ENCODE data around the gene SNIP1. TPM values are rescaled to one million over a fixed set of nuclear protein-coding genes. Genes with fewer than 3 reads are reported as not detected.
"Not testable (repeated sequence)": the region's sequence is repeated elsewhere in the genome, so short reads cannot be mapped to it uniquely, and the experiment has no call there.

The SNIP1 gene
- total RNA-seq, 1 experiment from 2014 or later = 15.1 TPM

- not testable (repeated sequence) for H3K9me3 ChIP-seq (ENCODE audit: control insufficient read depth, low read depth, low read length); H3K27me3 Mint-ChIP-seq (ENCODE audit: low read depth); H2BK12ac ChIP-seq (ENCODE audit: insufficient read length, low read depth, low read length); DNase-seq; H3K4ac ChIP-seq (ENCODE audit: low read depth, low read length); H3K4me1 ChIP-seq (ENCODE audit: insufficient read depth, low read length); H3K36me3 Mint-ChIP-seq (ENCODE audit: insufficient read depth in 1 of 3, low read depth in 3 of 3); H3K56ac ChIP-seq (ENCODE audit: insufficient read length, low read depth, low read length); H3K27me3 ChIP-seq (ENCODE audit: insufficient read depth, low read length); H2BK120ac ChIP-seq (ENCODE audit: low read depth, low read length, poor library complexity, severe bottlenecking); H2BK5ac ChIP-seq (ENCODE audit: insufficient read length, low read length); H3K4me2 ChIP-seq (ENCODE audit: insufficient read depth, insufficient read length, low read length); H3K9ac ChIP-seq (ENCODE audit: extremely low read depth, insufficient read length, low read length); H3K23me2 ChIP-seq (ENCODE audit: insufficient read length, low read depth, low read length, poor library complexity, severe bottlenecking); H3K79me2 ChIP-seq (ENCODE audit: insufficient read depth, low read length); H2AFZ ChIP-seq (ENCODE audit: low read length); H2AK5ac ChIP-seq (ENCODE audit: insufficient read length, low read length); H3K14ac ChIP-seq (ENCODE audit: insufficient read depth, low read length); H4K8ac ChIP-seq (replicated peaks; ENCODE audit: insufficient read length, low read depth, low read length); H4K5ac ChIP-seq (ENCODE audit: insufficient read length, low read depth, low read length); H3K4me3 Mint-ChIP-seq; H3K27ac ChIP-seq (ENCODE audit: insufficient read length, low read depth, low read length); H3K79me1 ChIP-seq (ENCODE audit: insufficient read depth, low read depth, low read length, poor library complexity, severe bottlenecking); H3T11ph ChIP-seq (ENCODE audit: low read length); H4K20me1 ChIP-seq (ENCODE audit: control insufficient read depth, insufficient read depth, insufficient read length); H4K91ac ChIP-seq (ENCODE audit: insufficient read length, low read depth, low read length); H3K23ac ChIP-seq (ENCODE audit: insufficient read length, low read depth, low read length); H3K27ac Mint-ChIP-seq; H2BK15ac ChIP-seq (ENCODE audit: low read depth, low read length); H3K18ac ChIP-seq (ENCODE audit: insufficient read length, low read depth, low read length); H3K9me3 Mint-ChIP-seq; H2BK20ac ChIP-seq (ENCODE audit: low read depth, low read length, poor library complexity, severe bottlenecking)
- WGBS (ENCODE audit: extremely low coverage, insufficient read length, low lambda C conversion rate) = no CpG with 5 or more reads among the region's 31 CpGs
- peaks cover 19 to 23% of the 10 kb centered on the region in 2 experiments for H3K4me1 Mint-ChIP-seq
Observed at GRCh38 chr1:37518241-37518640, 35.9 kb downstream of the SNIP1 start.

Data from H9 (cell line).